IPS-15b (cell line): ENCODE results near the gene KLK2.

Experiments
- H3K27me3 ChIP-seq: one replicate; pipeline ENCODE4 v1.6.1; 2013; ENCODE audit warnings: low read length; ENCODE audit not compliant: control insufficient read depth, insufficient read depth
- H3K36me3 ChIP-seq: one replicate; pipeline ENCODE4 v1.6.1; 2013; ENCODE audit warnings: low read length; ENCODE audit not compliant: control insufficient read depth, insufficient read depth
- H3K4me1 ChIP-seq: one replicate; pipeline ENCODE4 v1.6.1; 2013; ENCODE audit warnings: mild to moderate bottlenecking, low read length; ENCODE audit not compliant: control insufficient read depth, insufficient read depth
- H3K4me3 ChIP-seq: one replicate; pipeline ENCODE4 v1.5.1; 2013; ENCODE audit warnings: low read depth, low read length
- H3K9ac ChIP-seq: one replicate; pipeline ENCODE4 v1.6.1; 2013; ENCODE audit warnings: low read depth, mild to moderate bottlenecking, low read length
- H3K9me3 ChIP-seq: one replicate; pipeline ENCODE4 v1.6.1; 2013; ENCODE audit warnings: mild to moderate bottlenecking, low read length; ENCODE audit not compliant: control insufficient read depth, insufficient read depth

KLK2 gene

GRCh38 chr19:50898018-50898417 lies 24.8 kb downstream of the KLK2 start:
- Histone ChIP-seq H3K9ac (peak overlapping the region; percentile 24), H3K4me1 (no peaks in the 10 kb centered on the region)

GRCh38 chr19:50899569-50899968 lies 26.3 kb downstream of the KLK2 start:
- Histone ChIP-seq H3K27me3 (peaks cover 7% of the 10 kb centered on the region), H3K36me3 (no peaks in the 10 kb centered on the region), H3K4me1 (no peaks in the 10 kb centered on the region), H3K4me3 (no peak overlapping the region), H3K9me3 (no peaks in the 10 kb centered on the region), H3K9ac (no peak overlapping the region)

More at GRCh38 chr19:50898018-50898417, 24.8 kb downstream of the KLK2 start:
- Histone ChIP-seq H3K36me3 (no peaks in the 10 kb centered on the region), H3K27me3 (peaks cover 7% of the 10 kb centered on the region), H3K4me3 (no peak overlapping the region), H3K9me3 (peaks cover 3% of the 10 kb centered on the region)

- no peaks in the 10 kb centered on the region for H3K4me1 ChIP-seq
- H3K36me3 ChIP-seq = no peaks in the 10 kb centered on the region
- H3K4me3 ChIP-seq = no peak overlapping the region
- H3K9ac ChIP-seq = no peak overlapping the region
- peaks cover 11% of the 10 kb centered on the region for H3K27me3 ChIP-seq
- H3K9me3 ChIP-seq = no peaks in the 10 kb centered on the region
These were observed 29.4 kb downstream of the KLK2 start for GRCh38 chr19:50902640-50903039.

- no peaks in the 10 kb centered on the region for H3K4me1 ChIP-seq
These were observed 33.0 kb downstream of the KLK2 start for GRCh38 chr19:50906217-50906616.

GRCh38 chr19:50908336-50908735 lies 35.1 kb downstream of the KLK2 start:
- Histone ChIP-seq H3K9me3 (no peaks in the 10 kb centered on the region), H3K36me3 (no peaks in the 10 kb centered on the region)

More at GRCh38 chr19:50906217-50906616, 33.0 kb downstream of the KLK2 start:
- H3K27me3 ChIP-seq = peaks cover 29% of the 10 kb centered on the region
- no peak overlapping the region for H3K4me3 ChIP-seq
- H3K9me3 ChIP-seq = no peaks in the 10 kb centered on the region
- no peak overlapping the region for H3K9ac ChIP-seq
- no peaks in the 10 kb centered on the region for H3K36me3 ChIP-seq

GRCh38 chr19:50909240-50910070 lies 36.2 kb downstream of the KLK2 start:
- Histone ChIP-seq H3K4me1 (no peaks in the 10 kb centered on the region), H3K9me3 (no peaks in the 10 kb centered on the region), H3K9ac (no peak overlapping the region), H3K4me3 (peak overlapping the region; percentile 63), H3K36me3 (no peaks in the 10 kb centered on the region), H3K27me3 (peaks cover 60% of the 10 kb centered on the region)

More at GRCh38 chr19:50908336-50908735, 35.1 kb downstream of the KLK2 start:
- peak overlapping the region; percentile 63 for H3K4me3 ChIP-seq
- H3K4me1 ChIP-seq = no peaks in the 10 kb centered on the region
- H3K27me3 ChIP-seq = peaks cover 50% of the 10 kb centered on the region
- H3K9ac ChIP-seq = no peak overlapping the region

- Histone ChIP-seq H3K4me3 (peak overlapping the region; percentile 43), H3K9ac (no peak overlapping the region), H3K36me3 (no peaks in the 10 kb centered on the region), H3K27me3 (peaks cover 67% of the 10 kb centered on the region), H3K4me1 (no peaks in the 10 kb centered on the region), H3K9me3 (no peaks in the 10 kb centered on the region)
These were observed 37.5 kb downstream of the KLK2 start for GRCh38 chr19:50910722-50911121.

- H3K36me3 ChIP-seq = no peaks in the 10 kb centered on the region
- no peaks in the 10 kb centered on the region for H3K9me3 ChIP-seq
- no peak within 1 kb of the TSS for H3K9ac ChIP-seq
- H3K4me1 ChIP-seq = no peaks in the 10 kb centered on the region
- H3K27me3 ChIP-seq = peaks cover 67% of the 10 kb centered on the region
- H3K4me3 ChIP-seq = peak within 1 kb of the TSS; percentile 43
These were observed 38.2 kb downstream of the KLK2 start, which contains the start of gene KLK4 for GRCh38 chr19:50911206-50912101. Gene KLK4 (minus strand): TSS chr19:50911395. CDS start chr19:50910738, 657 bp downstream.

GRCh38 chr19:50912102-50912599 lies 38.9 kb downstream of the KLK2 start:
- peak overlapping the region; percentile 48 for H3K4me3 ChIP-seq

GRCh38 chr19:50912727-50913716 lies 39.8 kb downstream of the KLK2 start:
- H3K4me3 ChIP-seq = peak overlapping the region; percentile 48
- H3K27me3 ChIP-seq = peaks cover 62% of the 10 kb centered on the region
- no peak overlapping the region for H3K9ac ChIP-seq
- no peaks in the 10 kb centered on the region for H3K4me1 ChIP-seq
- no peaks in the 10 kb centered on the region for H3K36me3 ChIP-seq
- H3K9me3 ChIP-seq = no peaks in the 10 kb centered on the region

More at GRCh38 chr19:50912102-50912599, 38.9 kb downstream of the KLK2 start:
- H3K4me1 ChIP-seq = no peaks in the 10 kb centered on the region
- H3K27me3 ChIP-seq = peaks cover 65% of the 10 kb centered on the region
- H3K9me3 ChIP-seq = no peaks in the 10 kb centered on the region
- H3K9ac ChIP-seq = no peak overlapping the region
- H3K36me3 ChIP-seq = no peaks in the 10 kb centered on the region
